Fibroblast of pulmonary artery (primary cell): ENCODE measurements around the gene OR5AC2.

ENCODE experiments used
- DNase-seq: peaks from one replicate; pipeline ENCODE4 v3.0.0-alpha.2; 2010; ENCODE audit warnings: low read depth
- H3K4me3 ChIP-seq: replicated peaks from 2 replicates; pipeline ENCODE4 v1.5.1; 2011; ENCODE audit warnings: low read depth, mild to moderate bottlenecking, control low read depth, low read length, moderate library complexity
- CTCF ChIP-seq: IDR thresholded peaks from 2 replicates; pipeline ENCODE4 v1.5.1; 2011; ENCODE audit warnings: mild to moderate bottlenecking, control low read depth, low read length, inconsistent platforms; ENCODE audit errors: missing control alignments

OR5AC2 gene

DNA sequence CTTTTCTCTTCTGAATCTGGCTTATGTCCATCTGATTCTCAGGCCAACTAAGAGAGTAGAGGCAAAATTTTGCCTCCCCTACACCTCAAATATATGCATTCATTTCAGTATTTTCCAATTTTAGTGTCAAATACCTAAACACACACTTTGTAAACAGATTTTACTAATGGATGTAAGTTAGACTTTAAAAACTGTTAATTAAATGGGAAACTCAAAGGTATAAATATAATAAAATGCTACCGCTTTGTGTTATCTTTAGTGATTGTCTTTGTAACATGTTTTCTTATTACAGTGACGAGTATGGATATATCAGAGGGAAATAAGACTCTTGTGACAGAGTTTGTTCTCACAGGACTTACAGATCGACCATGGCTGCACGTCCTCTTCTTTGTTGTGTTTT, at the start of gene OR5AC2:
Gene OR5AC2, plus strand, starts transcription at position 301 of the 400 bp plus-strand sequence. Its CDS starts 0 bp downstream, at position 301.
- DNase-seq, result no peak
- no peak for TF ChIP-seq CTCF

DNA sequence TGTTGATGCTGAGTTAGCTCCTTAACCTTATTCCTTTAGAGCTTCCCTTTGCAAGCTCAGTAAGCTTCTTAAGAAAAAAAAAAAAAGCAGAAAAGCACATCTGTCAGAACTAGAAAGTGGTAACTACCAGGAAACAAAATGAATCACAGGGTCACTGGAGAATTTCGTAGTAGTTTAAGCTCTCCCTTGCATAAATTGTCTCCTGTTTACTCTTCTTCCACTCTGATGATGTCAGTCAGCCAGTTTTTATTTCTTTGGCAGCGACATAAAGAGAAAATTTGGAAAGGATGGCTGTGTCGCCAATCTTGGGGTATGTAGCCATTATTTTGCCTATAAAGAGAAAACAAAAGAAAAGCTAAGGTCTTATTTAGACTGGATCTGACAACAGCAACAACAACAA, 48.7 kb upstream of the OR5AC2 start:
- peak; percentile 13 for DNase-seq
- no peak for TF ChIP-seq CTCF

More for the DNA sequence above, at the start of gene OR5AC2:
- H3K4me3 ChIP-seq, result no peak within 1 kb of the TSS

GRCh38 chr3:98038876-98039275, 48.1 kb upstream of the OR5AC2 start:
- TF ChIP-seq CTCF, result no peak
- no peak for DNase-seq
- H3K4me3 ChIP-seq, result no peak overlapping the region

More for the DNA sequence above, 48.7 kb upstream of the OR5AC2 start:
- no peak overlapping the region for H3K4me3 ChIP-seq

- H3K4me3 ChIP-seq, result peak overlapping the region; percentile 49
- peak; percentile 70 for TF ChIP-seq CTCF
- DNase-seq, result peak; percentile 93
These were observed 47.5 kb upstream of the OR5AC2 start for GRCh38 chr3:98039322-98040024.

DNA sequence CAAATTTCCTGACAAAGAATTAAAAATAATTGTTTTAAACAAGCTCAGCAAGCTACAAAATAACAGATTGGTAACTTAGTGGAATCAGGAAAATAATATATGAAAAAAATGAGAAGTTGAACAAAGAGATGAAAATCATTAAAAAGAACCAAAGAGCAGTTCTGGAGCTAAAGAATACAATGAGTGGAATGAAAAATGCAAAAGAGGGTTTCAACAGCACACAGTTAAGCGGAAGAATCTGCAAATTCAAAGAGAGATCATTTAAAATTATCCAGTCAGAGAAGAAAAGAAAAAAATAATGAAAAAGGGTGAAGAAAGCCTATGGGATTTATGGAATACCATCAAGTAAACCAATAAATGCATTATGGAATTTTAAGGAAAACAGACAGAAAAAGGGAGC, 45.6 kb upstream of the OR5AC2 start:
- H3K4me3 ChIP-seq, result no peak overlapping the region
- no peak for TF ChIP-seq CTCF
- no peak for DNase-seq

DNA sequence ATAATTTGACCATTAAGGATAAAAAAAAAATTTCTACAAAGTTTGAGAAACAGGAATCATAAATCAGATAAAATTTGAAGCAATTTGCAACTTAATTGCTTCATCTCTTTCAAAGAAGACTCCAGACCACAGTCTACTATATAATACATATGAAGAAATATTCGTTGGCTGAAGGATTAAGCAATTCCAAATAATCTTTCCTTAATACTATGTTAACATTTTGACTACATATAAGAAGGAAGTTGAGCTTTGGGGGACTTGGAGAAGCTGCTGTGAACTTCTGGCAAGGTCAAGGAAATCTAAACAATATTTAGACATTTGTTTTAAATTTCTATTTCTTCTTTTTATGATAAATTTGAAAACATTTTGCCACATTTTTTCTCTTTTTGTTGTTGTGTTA, 38.4 kb upstream of the OR5AC2 start:
- no peak overlapping the region for H3K4me3 ChIP-seq
- no peak for TF ChIP-seq CTCF
- DNase-seq, result no peak

GRCh38 chr3:98049271-98049670, 37.7 kb upstream of the OR5AC2 start:
- no peak for TF ChIP-seq CTCF
- H3K4me3 ChIP-seq, result no peak overlapping the region

More at GRCh38 chr3:98049271-98049670, 37.7 kb upstream of the OR5AC2 start:
- no peak for DNase-seq
